Activated CD8-positive, alpha-beta memory T cell treated with anti-CD3 and anti-CD28 coated beads, Interleukin-2, amount 50 U/mL, for 1 hour (primary cell): ENCODE measurements around the gene WDR88.
"Not testable (repeated sequence)": the region's sequence is repeated elsewhere in the genome, so short reads cannot be mapped to it uniquely, and the experiment has no call there.

ENCODE experiments used
- DNase-seq: peaks from one replicate; pipeline ENCODE4 v3.0.0-alpha.2; 2020; ENCODE audit errors: extremely low read depth

WDR88 gene

DNA sequence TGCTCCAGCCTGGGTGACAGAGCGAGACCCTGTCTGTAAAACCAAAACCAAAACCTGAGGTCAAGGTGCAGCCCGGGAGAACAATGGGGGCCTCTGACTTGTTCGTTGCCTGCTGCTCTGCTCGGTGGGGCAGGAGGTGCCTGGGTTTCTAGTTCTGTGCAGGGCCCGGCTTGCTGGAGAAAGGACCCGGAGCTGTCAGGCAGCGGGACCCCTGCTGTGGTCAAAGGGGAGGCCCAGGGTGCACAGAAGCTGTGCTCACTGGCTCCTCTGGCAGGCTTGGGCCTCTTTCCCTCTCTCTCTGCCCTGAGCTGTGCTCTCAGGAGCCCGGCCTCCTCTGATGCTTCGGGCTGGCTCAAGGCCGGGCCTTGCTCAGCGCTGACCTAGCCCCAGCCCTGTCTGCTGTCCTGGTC is 65.7 kb downstream of the WDR88 start:
- no peak for DNase-seq

DNA sequence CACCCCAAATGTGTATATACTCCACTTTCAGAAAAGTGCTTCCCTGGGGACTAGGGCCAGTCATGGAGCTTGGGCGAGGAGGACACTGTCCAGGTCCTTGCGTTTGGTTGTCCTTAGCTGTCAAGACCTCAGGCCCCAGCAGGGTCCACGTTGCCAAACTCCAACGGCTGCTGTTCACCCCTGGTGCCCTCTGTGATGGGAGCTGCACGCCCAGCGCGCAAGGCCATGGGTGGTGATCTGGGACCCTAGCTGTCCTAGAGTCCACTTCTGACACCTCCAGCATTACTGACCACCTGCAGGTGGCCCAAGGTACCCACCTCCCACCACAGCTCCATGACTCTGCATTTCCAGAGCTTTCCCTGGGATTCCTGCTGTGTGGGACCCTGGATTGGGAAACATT is 66.3 kb downstream of the WDR88 start:
- DNase-seq: no peak

DNA sequence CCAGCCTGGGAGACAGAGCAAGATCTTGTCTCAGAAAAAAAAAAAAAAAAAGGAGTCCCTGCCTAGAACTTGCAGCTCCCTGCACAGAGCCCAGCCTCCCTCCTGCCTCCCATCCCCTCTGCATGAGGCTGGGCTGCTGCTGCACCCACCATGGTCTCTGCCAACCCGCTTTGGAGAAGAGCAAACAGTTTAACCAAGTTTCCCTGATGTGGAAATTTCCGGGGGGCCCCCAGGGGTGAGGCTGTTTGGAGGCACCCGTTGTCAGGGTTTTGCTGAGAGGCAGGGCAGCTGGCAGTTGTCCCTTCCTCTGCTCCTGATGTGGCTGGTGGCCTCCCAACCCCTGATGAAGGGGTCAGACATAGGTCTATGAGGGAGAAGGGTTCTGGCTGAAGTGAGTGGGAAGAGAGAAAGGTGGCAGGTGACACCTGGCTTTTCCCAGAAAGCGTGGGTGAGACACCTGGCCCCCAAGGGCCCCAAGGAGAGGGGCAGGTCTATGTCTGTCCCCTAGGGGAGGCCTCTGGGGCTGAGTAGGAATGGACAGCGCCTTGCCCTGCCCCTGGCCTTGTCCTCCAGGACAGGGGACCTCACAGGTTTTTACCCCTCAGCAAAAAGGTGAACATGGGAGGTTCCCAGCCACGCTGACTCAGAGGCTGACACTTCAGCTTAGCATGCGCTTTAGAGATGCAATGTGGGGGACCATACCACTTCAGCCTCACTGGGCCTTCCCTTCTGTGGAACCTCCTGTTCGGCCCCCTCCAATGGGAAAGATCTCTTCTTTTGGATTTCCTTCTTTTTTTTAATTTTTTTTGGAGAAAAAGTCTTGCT is 67.7 kb downstream of the WDR88 start:
- DNase-seq: no peak

DNA sequence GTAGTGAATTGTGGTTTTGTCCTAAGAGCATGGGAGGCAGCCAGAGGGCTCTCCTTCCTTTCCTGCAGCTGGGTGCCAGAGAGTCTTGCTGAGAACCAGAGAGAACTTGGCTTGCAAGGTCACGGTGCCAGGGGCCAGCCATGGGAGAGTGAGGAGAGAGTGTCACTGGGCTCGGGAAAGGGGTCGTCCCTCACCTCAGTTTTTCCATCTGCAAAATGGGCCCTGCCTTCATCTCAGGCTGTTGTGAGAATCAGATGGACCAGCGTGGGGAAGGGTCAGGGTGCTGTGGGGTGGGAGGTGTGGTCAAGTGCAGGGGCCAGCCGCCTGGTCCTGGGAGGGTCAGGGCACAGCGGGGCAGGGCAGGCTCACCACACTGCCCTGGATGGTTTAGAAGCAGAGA is 69.6 kb downstream of the WDR88 start:
- DNase-seq: no peak

DNA sequence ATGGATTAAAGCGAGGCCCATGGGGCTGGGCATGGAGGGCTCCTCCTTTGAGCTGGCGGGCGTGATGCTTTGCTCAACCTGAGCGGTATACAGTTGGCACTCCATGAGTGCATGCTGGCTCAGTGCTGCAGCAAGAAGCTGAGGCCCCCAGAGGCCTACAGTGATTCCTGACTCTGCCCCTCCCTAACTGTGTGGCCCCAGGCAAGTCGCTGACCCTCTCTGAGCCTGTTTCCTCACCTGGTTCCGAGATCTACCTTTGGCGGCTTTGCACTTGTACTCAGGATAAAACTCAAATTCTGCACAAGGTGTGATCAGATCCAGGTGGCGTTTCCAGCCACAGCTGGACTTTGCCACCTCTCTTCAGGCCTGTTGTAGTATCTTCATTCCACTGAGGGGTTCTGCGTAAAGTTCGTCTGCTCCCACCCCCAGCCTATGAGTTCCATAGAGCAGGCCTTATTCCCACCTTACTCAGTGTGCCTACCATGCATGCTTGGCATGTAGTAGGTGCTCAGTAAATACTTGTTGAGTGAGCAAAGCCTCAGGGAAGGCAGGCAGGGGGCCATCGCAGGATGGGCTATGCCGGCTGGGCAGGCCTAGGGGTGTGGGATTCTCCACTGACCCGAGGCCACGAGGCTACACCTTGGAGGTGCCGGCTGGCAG is 70.1 kb downstream of the WDR88 start:
- DNase-seq: no peak

DNA sequence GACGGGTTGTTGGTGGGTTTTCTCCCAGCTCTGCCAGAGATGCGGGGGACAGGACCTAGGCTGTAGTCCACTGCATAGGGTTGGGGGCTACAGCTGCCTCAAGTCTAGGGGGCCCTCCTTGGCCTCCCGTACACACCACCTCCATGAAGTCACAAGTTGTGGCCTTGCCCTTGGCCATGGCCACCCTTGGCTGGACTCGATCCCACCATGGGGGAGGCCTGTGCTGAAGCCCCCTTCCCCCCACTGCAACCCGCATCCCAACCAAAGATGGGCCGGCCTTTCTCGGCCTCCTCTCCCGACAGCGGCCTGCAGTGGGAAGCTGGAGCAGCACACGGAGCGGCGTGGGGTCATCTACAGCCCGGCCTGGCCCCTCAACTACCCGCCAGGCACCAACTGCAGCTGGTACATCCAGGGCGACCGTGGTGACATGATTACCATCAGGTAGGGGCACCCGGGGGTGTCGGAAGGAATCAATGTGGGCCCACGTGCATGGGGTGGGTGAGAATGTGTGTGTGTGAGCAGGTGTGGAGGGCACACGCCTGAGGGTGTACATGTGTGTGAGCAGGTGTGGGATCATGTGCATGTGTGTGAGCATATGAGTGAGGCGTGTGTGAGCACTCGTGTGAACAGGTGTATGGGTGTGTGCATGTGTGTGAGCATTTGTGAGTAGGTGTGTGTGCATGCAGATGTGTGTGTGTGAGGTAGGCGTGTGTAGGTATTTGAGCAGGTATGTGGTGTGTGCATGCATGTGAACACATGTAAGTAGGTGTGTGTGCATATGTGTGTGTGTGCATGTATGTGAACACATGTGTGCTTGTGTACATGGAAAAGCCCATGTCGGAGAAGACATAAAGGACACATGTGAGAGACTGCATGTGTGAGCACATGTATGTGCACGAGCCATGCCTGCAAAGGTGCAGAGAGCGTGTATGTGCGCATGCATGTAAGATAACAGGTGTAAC is 70.9 kb downstream of the WDR88 start:
- DNase-seq: no peak

DNA sequence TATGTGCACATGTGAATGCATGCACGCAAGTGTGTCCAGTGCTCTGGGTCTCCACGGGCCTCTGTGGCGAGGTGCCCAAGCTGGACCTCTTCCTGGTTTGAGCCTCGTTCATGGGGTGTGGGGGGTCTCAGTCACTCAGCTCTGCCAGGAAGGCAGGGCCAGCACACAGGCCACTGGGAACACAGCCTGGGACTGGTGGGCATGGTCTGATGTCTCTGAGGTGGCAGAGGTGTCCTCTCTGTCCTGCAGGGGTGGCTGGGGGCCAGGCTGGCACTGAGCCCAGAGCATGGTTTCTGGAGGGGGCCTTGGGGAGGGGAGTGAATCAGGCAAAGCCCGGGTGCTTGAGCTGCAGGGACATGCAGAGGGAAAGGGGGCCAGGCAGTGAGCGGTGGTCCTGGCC is 71.6 kb downstream of the WDR88 start:
- no peak for DNase-seq

DNA sequence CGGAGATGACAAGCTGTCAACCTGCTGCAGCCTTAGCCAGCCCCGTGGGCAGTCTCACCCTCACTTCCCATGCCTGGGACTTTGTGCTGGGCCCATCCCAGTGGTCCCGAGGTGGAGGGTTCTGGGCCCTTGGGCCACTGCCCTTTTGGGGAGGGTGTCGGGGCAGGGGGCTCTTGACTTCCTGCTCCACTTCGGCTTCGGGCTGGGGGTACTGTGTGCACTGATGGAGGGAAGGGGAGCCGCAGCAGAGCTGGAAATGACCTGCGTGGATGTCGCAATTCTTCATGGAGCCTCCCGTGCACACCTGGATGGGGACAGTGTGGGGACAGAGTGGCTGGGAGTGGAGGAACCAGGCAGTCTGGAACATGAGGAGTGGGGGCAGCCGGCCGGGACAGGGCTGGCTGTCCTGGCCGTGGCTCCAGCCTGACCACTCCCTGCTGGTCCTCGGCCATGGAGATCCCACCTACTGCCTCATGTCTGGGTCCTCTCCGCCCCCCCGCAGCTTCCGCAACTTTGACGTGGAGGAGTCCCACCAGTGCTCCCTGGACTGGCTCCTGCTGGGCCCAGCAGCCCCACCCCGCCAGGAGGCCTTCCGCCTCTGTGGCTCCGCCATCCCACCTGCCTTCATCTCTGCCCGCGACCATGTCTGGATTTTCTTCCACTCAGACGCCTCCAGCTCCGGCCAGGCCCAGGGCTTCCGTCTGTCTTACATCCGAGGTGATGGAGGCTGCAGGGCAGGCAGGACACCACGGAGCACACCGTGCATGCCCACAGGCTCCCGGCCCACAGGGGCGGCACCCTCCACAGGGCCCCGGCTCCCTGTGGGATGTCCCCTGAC is 72.4 kb downstream of the WDR88 start:
- no peak for DNase-seq

DNA sequence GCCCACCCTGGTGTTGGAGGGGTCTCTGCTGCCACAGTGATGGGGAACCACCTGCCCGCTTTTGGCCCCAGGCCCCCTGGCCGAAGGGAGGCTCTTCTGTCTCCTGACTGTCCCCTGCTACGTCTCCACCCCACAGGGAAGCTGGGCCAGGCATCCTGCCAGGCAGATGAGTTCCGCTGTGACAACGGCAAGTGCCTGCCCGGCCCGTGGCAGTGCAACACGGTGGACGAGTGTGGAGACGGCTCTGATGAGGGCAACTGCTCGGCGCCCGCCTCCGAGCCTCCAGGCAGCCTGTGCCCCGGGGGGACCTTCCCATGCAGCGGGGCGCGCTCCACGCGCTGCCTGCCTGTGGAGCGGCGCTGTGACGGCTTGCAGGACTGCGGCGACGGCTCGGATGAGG is 73.2 kb downstream of the WDR88 start:
- DNase-seq: no peak

DNA sequence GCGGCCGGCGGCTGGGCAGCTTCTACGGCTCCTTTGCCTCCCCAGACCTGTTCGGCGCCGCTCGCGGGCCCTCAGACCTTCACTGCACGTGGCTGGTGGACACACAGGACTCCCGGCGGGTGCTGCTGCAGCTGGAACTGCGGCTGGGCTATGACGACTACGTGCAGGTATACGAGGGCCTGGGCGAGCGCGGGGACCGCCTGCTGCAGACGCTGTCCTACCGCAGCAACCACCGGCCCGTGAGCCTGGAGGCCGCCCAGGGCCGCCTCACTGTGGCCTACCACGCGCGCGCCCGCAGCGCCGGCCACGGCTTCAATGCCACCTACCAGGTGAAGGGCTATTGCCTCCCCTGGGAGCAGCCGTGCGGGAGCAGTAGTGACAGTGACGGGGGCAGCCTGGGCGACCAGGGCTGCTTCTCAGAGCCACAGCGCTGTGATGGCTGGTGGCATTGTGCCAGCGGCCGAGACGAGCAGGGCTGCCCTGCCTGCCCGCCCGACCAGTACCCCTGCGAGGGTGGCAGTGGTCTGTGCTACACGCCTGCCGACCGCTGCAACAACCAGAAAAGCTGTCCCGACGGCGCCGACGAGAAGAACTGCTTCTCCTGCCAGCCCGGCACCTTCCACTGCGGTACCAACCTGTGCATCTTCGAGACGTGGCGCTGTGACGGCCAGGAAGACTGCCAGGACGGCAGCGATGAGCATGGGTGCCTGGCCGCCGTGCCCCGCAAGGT is 73.8 kb downstream of the WDR88 start:
- no peak for DNase-seq

DNA sequence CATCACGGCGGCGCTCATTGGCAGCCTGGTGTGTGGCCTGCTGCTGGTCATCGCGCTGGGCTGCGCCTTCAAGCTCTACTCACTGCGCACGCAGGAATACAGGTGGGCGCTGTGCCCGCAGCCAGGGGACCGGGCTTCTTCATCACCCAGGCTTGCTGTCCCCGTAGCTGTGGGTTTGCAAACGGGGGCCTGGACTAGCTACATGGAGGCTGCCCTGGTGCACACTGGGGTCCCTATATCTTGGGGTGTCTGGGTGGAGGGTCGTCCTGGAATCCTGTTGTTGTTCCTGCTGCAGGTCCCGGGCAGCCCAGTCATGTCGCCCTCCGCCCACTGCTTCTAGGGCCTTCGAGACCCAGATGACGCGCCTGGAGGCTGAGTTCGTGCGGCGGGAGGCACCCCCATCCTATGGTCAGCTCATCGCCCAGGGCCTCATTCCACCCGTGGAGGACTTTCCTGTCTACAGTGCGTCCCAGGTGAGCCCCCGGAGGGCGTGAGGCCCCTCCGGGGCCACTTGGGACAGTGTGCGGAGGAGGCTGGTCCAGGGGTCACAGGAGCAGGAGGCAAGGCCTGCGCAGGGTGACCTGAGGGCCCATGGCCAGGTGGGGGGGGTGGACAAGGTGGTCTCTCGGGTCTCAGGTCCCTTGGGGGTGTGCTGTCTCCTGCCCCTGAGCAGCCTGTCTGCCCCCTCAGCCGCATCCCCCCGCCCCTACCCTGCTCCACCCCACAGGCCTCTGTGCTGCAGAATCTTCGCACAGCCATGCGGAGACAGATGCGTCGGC is 74.5 kb downstream of the WDR88 start:
- no peak for DNase-seq

DNA sequence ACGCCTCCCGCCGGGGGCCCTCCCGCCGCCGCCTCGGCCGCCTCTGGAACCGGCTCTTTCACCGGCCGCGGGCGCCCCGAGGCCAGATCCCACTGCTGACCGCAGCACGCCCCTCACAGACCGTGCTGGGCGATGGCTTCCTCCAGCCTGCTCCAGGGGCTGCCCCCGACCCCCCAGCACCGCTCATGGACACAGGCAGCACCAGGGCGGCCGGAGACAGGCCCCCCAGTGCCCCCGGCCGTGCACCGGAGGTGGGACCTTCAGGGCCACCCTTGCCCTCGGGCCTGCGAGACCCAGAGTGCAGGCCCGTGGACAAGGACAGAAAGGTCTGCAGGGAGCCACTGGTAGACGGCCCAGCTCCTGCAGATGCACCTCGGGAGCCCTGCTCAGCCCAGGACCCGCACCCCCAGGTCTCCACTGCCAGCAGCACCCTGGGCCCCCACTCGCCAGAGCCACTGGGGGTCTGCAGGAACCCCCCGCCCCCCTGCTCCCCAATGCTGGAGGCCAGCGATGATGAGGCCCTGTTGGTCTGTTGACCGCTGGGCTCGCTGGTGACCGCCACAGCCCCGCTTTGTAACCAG is 75.2 kb downstream of the WDR88 start:
- no peak for DNase-seq

DNA sequence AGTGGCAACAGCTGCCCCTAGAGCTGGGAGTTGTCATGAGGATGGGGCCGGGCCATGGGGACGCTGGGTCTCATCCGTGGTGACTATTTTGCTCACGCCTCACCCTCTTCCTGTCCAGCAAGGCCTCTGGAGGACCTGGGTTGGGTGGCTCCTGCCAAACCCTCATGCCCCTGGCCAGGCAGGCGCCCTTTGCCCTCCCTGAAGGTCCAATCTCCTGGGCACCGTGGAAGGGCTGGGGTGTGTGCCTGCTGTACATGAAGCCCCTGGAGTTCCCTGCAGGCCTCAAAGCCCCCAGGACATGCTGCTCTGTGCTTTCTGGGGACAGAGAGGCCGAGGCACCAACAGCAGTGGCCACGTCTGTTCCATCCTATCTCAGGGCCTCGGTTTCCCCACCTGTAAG is 76.0 kb downstream of the WDR88 start:
- DNase-seq: no peak

DNA sequence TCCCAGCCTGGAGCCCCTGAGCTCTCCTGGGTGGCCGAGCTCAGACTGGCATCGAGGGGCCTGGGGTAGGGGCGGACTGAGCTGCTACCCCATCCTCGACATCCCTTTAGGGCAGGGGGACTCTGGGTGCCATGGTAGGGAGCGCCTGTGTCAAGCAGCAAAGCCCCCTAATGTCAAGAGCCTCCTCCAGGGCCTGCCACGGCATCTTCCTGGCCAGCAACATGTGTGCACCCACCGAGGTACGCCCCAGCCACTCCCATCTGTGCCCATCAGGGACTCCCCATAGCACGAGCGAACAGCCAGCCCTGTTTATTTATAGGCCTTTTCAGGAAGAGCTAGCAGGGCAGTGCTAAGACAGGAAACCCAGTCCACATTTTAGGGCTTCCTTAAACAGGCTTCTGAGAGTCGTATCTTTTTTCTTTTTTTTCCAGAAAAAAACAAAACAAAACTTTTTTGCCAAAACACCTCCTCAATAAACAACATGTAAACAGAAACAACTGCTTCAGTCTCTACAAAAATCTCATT is 76.5 kb downstream of the WDR88 start:
- no peak for DNase-seq

DNA sequence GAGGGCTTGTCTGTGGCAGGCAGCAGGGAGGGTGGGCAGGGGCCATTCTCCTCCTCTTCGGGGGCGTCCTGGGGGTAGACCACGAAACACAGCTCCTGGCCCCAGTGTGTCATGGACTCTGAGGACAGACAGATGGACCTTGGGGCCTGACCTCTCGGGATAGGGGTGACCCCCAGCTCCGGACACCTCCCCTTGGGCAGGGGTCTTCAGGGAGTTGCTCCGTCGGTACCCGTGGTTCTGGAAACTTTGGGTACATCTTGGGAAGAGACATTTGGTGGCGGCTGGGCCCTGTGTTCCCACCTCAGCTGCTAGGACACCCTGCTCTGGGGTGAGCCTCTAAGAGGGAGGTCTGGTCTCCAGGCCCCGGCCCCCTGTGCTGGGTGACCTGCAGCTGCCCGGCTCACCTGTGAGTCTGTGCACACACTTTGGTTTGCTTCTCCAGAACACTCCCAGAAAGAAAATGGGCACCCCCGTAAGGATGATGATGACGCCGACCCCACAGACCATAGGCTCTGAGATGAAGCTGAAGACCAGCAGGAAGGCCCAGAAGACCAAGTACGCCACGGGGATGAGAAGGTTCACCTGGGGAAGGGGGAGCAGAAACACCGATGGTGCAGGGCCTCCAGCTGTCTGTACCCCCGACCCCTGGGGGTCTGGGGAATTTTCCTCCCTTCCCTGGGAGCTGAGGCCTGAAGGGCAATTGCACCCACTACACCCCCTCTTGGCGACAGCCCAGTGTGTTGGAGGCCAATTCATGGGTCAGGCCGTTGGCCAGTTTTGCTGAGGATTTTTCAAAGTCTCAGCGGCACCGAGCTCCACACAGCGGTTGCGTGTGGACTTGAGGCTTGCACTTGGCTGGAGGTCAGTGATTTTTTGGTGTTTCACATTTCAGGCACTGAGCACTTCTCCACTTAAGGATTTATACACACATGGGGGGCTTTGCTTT is 77.3 kb downstream of the WDR88 start:
- DNase-seq: no peak

DNA sequence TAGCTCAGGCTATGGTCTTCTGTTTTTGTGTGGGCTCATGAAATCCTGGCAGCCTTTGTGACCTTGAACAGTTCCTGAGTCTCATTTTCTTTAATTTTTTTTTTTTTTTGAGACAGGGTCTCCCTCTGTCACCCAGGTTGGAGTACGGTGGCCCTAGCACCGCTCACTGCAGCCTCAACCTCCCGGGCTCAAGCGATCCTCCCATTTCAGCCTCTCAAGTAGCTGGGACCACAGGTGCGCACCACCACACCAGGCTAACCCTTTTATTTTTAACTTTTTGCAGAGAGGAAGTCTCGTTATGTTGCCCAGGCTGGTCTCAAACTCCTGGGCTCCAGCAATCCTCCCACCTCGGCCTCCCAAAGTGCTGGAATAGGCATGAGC is 77.9 kb downstream of the WDR88 start:
- DNase-seq: not testable (repeated sequence)

DNA sequence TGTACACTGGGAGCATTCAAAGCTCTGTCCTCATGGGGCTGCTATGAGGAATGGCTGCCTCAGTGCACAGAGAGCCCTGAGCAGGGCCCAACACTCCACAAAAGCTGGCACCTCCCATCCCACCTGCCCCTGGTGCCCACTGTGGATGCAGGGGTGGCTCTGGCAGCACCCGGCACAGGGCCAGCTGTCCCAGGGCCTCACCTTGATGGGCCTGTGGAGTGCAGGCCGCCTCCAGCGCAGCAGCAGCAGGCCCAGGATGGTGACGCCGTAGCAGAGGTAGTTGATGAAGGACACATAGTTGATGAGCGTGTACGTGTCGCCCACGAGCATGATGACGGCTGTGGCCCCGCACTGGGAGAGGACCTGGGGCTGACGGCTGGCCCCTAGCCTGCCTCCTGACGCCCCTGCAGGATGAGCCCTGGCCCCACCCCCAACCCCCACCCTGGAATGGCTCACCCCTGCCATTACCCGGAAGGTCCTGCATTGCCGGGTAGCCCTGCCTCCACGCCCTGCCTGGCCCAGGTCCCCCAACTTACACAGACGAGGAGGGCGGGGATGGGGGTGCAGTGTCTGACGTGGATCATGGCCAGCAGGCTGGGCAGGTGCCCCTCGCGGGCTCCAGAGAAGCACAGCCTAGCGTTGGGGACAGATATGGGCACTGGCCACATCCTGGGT is 78.5 kb downstream of the WDR88 start:
- DNase-seq: no peak
